ENCODE data around the gene NBPF1.
"Not testable (repeated sequence)": the region's sequence is repeated elsewhere in the genome, so short reads cannot be mapped to it uniquely, and the experiment has no call there.

DNA sequence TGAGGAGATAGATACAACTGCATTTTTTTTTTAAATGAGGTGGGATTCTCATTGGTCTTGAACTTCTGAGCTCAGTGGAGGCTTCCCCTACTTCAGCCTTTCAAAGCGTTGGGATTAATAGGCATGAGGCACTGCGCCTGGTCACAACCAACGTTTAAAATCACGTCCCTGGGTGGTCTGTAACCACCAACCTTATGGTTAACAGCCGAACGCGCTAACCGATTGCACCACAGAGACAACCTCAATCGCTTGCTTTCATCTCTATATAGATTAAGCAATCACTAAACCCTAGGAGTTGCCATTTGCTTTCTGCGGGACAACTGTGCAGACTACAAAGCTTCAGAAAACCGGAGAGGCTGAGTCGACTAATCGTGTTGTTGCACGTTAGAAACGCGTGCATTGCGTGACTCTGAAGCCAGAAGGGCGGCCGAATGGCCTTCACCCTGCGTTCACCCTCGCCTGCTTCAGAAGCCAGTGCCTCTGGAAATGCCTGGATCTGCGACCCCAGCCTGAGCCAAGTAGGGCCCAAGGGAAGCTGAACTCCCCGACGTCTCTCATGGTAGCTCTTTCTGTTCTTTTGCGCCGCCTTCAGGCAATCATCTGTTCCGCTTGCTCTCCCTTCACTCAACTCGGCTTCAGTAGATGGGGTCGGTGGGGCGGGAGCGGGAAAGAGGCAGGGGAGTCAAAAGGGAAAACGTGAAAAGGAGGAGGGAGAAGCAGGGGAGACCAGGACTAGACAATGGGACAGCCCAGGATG is 81.0 kb downstream of the NBPF1 start:
- TF ChIP-seq, protein P1, sequence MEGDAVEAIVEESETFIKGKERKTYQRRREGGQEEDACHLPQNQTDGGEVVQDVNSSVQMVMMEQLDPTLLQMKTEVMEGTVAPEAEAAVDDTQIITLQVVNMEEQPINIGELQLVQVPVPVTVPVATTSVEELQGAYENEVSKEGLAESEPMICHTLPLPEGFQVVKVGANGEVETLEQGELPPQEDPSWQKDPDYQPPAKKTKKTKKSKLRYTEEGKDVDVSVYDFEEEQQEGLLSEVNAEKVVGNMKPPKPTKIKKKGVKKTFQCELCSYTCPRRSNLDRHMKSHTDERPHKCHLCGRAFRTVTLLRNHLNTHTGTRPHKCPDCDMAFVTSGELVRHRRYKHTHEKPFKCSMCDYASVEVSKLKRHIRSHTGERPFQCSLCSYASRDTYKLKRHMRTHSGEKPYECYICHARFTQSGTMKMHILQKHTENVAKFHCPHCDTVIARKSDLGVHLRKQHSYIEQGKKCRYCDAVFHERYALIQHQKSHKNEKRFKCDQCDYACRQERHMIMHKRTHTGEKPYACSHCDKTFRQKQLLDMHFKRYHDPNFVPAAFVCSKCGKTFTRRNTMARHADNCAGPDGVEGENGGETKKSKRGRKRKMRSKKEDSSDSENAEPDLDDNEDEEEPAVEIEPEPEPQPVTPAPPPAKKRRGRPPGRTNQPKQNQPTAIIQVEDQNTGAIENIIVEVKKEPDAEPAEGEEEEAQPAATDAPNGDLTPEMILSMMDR (IDR thresholded peaks at IDR 0.05) = not testable (repeated sequence)
- TF ChIP-seq POLR2A (IDR thresholded peaks at IDR 0.05) = not testable (repeated sequence)

Data from esophagus squamous epithelium (tissue), 4 donors.